Karpas-422 (cell line): ENCODE data around the gene RECQL5. TPM values are rescaled to one million over a fixed set of nuclear protein-coding genes. Genes with fewer than 3 reads are reported as not detected.

Experiments
- DNase-seq: peaks from one replicate; pipeline ENCODE4 v3.0.0-alpha.2; 2015
- H2AFZ ChIP-seq: fragments of 200-600 bp; sonication (generic); 2 replicates; pipeline ENCODE4 v1.6.1; 2014; ENCODE audit warnings: antibody characterized with exemption, low read length, mixed read lengths
- H3K27ac ChIP-seq: fragments of 200-600 bp; sonication (generic); 2 replicates; pipeline ENCODE4 v1.5.1; 2014; ENCODE audit warnings: mild to moderate bottlenecking, low read length, moderate library complexity
- H3K27me3 ChIP-seq: fragments of 200-600 bp; sonication (generic); 2 replicates; pipeline ENCODE4 v1.6.1; 2014; ENCODE audit warnings: low read length, mixed read lengths
- H3K36me3 ChIP-seq: fragments of 200-600 bp; sonication (generic); 2 replicates; pipeline ENCODE4 v1.6.1; 2014; ENCODE audit warnings: low read length, mixed read lengths; ENCODE audit not compliant: insufficient read depth
- H3K4me1 ChIP-seq: fragments of 200-600 bp; sonication (generic); 2 replicates; pipeline ENCODE4 v1.6.1; 2014; ENCODE audit warnings: mild to moderate bottlenecking, low read length, mixed read lengths
- H3K4me2 ChIP-seq: fragments of 200-600 bp; sonication (generic); 2 replicates; pipeline ENCODE4 v1.6.1; 2014; ENCODE audit warnings: low read length, low read depth, mild to moderate bottlenecking; ENCODE audit not compliant: poor library complexity, severe bottlenecking
- H3K4me3 ChIP-seq: fragments of 200-600 bp; sonication (generic); 2 replicates; pipeline ENCODE4 v1.5.1; 2014; ENCODE audit warnings: mild to moderate bottlenecking, antibody characterized with exemption, low read length, mixed read lengths
- H3K79me2 ChIP-seq: fragments of 200-600 bp; sonication (generic); 2 replicates; pipeline ENCODE4 v1.6.1; 2014; ENCODE audit warnings: mild to moderate bottlenecking, low read length, mixed read lengths
- H3K9ac ChIP-seq: fragments of 200-600 bp; sonication (generic); 2 replicates; pipeline ENCODE4 v1.6.0; 2014; ENCODE audit warnings: low read length
- H3K9me2 ChIP-seq: fragments of 200-600 bp; sonication (generic), shearing (Covaris generic); replicated peaks from 2 replicates; pipeline ENCODE4 v1.6.0; 2014; ENCODE audit warnings: mild to moderate bottlenecking, low read length, moderate library complexity; ENCODE audit not compliant: insufficient read depth
- H3K9me3 ChIP-seq: fragments of 300-700, 200-600 bp; sonication (generic); 2 replicates; pipeline ENCODE4 v1.6.1; 2014; ENCODE audit warnings: low read length, mixed read lengths
- H4K20me1 ChIP-seq: fragments of 200-600 bp; sonication (generic); 2 replicates; pipeline ENCODE4 v1.6.1; 2014; ENCODE audit warnings: mild to moderate bottlenecking, antibody characterized with exemption, low read length, low read depth; ENCODE audit not compliant: insufficient read depth
- total RNA-seq: library from RNA; depleted of rRNA; stranded (reverse); fragments of >200 nt; shearing (Covaris generic); gene quantifications from 2 replicates; pipeline ENCODE4 v1.2.3, GENCODE V29; 2014; ENCODE audit warnings: low replicate concordance

Gene RECQL5
- total RNA-seq, 1 experiment from 2014 or later, result 29.4 TPM

DNA sequence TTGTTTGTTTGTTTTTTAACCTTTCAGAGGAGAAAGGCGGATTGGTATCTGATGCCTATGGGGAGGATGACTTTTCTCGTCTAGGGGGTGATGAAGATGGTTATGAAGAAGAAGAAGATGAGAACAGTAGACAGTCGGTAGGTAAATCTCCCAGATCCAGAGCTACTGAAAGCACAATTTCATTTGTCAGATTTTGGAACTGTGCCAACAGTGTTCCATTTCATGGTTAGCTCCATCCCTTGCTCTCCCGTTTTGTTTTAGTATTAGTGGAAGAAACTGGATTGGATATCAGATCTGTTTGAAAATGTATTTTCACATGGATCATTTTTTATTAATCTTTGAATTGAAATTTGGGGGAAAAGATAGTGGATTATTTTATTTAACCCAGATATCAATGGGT, 1.5 kb upstream of the RECQL5 start:
- Histone ChIP-seq H2AFZ (no peak overlapping the region), H3K9me3 (no peaks in the 10 kb centered on the region), H3K9me2 (no peaks in the 10 kb centered on the region), H3K4me1 (peaks cover 40% of the 10 kb centered on the region), H3K27me3 (no peaks in the 10 kb centered on the region), H3K27ac (peak overlapping the region; percentile 9; the same call in 1 of the 2 replicates), H3K36me3 (peaks cover 39% of the 10 kb centered on the region), H4K20me1 (0 out of 2 replicates have a peak, but pooled peaks cover 4% of the 10 kb centered on the region), H3K4me3 (peak overlapping the region; percentile 90), H3K79me2 (peaks cover 65% of the 10 kb centered on the region), H3K9ac (peak overlapping the region; percentile 82), H3K4me2 (peak overlapping the region; percentile 96)
- no peak for DNase-seq

DNA sequence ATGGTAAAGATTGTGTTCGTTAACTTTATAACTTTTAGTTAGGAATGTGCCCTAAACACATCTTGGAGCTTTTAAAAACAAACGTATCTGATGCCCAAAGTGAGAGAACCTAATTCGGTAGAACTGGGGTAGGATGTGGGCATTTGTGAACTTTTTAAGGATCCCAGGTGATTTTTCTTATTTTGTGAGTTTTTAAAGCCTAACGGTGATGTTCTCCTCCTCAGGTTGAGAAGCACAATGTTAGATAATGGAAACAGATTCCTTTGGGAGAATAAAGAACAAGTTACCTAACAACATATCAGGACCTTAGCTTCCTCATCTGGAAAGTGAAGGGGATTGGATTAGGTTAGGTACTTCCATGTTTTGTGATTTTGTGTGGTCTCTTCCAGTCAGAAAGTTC, 871 bp upstream of the RECQL5 start:
- H3K36me3 ChIP-seq, result peaks cover 39% of the 10 kb centered on the region
- no peaks in the 10 kb centered on the region for H3K9me2 ChIP-seq
- H3K4me3 ChIP-seq, result peak overlapping the region; percentile 90
- no peaks in the 10 kb centered on the region for H3K27me3 ChIP-seq
- H3K79me2 ChIP-seq, result peaks cover 67% of the 10 kb centered on the region
- H3K4me2 ChIP-seq, result peak overlapping the region; percentile 96
- peak overlapping the region; percentile 9; the same call in 1 of the 2 replicates for H3K27ac ChIP-seq
- H2AFZ ChIP-seq, result no peak overlapping the region
- H3K9me3 ChIP-seq, result no peaks in the 10 kb centered on the region
- peak overlapping the region; percentile 82 for H3K9ac ChIP-seq
- 0 out of 2 replicates have a peak, but pooled peaks cover 4% of the 10 kb centered on the region for H4K20me1 ChIP-seq
- DNase-seq, result no peak
- peaks cover 42% of the 10 kb centered on the region for H3K4me1 ChIP-seq

DNA sequence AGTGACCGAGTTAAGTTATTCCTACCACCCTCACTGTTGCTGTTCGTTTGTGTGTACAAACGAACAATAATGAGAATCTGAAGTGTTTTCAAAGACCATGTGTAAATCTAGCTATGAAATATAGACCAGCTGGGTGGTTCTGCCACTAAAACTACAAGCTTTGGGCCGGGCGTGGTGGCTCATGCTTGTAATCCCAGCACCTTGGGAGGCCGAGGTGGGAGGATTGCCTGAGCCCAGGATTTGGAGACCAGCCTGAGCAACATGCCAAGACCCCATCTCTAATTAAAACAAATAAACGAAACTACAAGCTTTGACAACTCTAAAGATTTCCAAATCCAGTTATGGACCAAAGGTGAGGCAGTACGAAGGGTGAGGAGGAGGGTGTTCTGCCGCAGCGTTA, 973 bp downstream of the RECQL5 start:
- peak overlapping the region; percentile 80 for H3K9ac ChIP-seq
- H3K4me1 ChIP-seq, result peaks cover 42% of the 10 kb centered on the region
- H3K79me2 ChIP-seq, result peaks cover 56% of the 10 kb centered on the region
- no peak for DNase-seq
- H3K4me2 ChIP-seq, result peak overlapping the region; percentile 79
- no peaks in the 10 kb centered on the region for H3K9me3 ChIP-seq
- H3K9me2 ChIP-seq, result no peaks in the 10 kb centered on the region
- H3K4me3 ChIP-seq, result peak overlapping the region; percentile 90
- 0 out of 2 replicates have a peak, but pooled peaks cover 4% of the 10 kb centered on the region for H4K20me1 ChIP-seq
- peak overlapping the region; percentile 90 for H3K27ac ChIP-seq
- H3K27me3 ChIP-seq, result no peaks in the 10 kb centered on the region
- H3K36me3 ChIP-seq, result peaks cover 30% of the 10 kb centered on the region
- no peak overlapping the region for H2AFZ ChIP-seq

DNA sequence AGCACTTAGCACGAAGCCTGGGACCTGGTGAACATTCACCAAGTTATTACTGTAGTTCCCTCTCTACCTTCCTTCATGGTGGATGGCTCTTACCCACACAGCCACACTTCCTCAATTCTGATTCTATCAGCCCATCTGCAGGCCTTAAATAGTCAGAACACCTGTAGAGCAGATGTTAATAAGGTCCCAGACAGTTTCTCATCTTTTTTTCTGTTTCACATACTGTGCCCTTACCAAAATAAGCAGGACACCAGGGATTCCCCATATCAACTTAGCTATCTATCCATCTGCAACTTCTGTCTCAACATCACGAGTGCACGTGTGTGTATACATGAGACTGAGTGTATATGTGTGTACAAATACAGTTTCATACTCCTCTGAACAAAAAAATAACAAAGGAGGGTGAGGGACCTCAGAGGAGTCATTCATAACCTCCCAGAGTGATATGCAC, 2.8 kb downstream of the RECQL5 start:
- Histone ChIP-seq H3K36me3 (peaks cover 17% of the 10 kb centered on the region), H3K4me1 (peaks cover 42% of the 10 kb centered on the region), H3K9me2 (no peaks in the 10 kb centered on the region), H3K27me3 (no peaks in the 10 kb centered on the region), H3K9ac (no peak overlapping the region), H4K20me1 (0 out of 2 replicates have a peak, but pooled peaks cover 4% of the 10 kb centered on the region), H3K4me3 (no peak overlapping the region), H2AFZ (no peak overlapping the region), H3K79me2 (peaks cover 38% of the 10 kb centered on the region), H3K27ac (peak overlapping the region; percentile 90), H3K4me2 (peak overlapping the region; percentile 41), H3K9me3 (no peaks in the 10 kb centered on the region)
- peak; percentile 87 for DNase-seq

DNA sequence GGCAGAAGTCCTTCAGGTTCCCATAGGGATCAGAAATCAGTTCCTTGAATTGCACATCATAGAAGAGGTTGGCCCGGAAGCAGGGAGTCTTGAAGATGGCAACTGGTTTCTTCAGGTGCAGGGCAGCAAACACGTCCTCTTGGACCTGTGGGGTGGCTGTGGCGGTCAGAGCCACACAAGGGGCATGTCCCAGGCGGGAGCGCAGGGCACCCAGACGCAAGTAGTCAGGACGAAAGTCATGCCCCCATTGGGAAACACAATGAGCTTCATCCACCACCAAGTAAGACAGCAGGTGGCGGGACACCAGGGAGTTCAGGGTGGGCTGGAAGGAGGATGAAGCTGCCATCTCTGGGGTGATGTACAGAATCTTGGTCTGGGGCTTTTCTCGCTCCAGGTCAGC, 4.4 kb downstream of the RECQL5 start:
- no peak overlapping the region for H3K27ac ChIP-seq

DNA sequence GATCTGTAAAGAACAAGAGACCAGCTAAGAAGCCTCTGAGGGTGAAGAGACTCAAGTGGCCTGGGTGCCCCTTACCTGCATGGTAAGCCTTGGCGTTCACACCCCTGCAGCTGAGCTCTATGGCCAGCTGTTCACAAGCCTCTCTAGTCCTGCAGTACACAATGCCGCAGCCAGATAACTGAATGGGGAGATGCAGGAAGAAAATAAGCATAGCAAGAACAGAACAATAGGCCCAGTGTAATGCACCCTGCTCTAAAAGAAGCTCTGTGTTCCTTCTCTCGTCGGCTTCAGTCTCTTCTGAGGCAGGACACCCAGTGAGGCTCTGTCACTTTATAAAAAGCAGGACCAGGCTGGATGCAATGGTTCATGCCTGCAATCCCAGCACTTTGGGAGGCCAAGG, 5.4 kb downstream of the RECQL5 start:
- DNase-seq, result no peak
- H3K27ac ChIP-seq, result no peak overlapping the region
- peaks cover 18% of the 10 kb centered on the region for H3K36me3 ChIP-seq

More for the DNA sequence above, 4.4 kb downstream of the RECQL5 start:
- peaks cover 22% of the 10 kb centered on the region for H3K79me2 ChIP-seq
- H3K9ac ChIP-seq, result no peak overlapping the region
- no peaks in the 10 kb centered on the region for H3K9me3 ChIP-seq
- DNase-seq, result no peak
- H3K36me3 ChIP-seq, result peaks cover 14% of the 10 kb centered on the region
- H3K27me3 ChIP-seq, result no peaks in the 10 kb centered on the region
- H4K20me1 ChIP-seq, result no peaks in the 10 kb centered on the region
- no peak overlapping the region for H3K4me3 ChIP-seq
- no peak overlapping the region for H3K4me2 ChIP-seq
- no peak overlapping the region for H2AFZ ChIP-seq
- no peaks in the 10 kb centered on the region for H3K9me2 ChIP-seq
- peaks cover 30% of the 10 kb centered on the region for H3K4me1 ChIP-seq

DNA sequence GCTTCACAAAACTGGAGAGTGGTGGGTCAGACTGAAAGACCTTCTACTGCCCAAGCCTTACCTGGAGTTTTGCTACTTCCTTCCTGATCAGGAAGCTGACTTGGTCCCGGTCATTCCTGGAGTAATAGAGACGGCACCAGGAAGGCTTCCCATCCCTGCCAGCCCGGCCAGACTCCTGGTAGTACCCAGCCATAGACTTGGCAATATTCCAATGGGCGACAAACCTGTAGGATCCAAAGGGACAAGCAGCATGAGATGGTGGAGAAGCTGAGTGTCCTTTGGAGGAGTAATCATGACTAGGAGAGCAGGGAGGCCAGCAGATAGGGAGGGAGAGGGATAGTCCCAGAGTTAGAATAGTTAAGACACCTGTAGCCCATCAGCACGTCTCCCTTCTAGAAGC, 8.7 kb downstream of the RECQL5 start:
- 0 out of 2 replicates have a peak, but pooled peaks cover 4% of the 10 kb centered on the region for H3K79me2 ChIP-seq
- H3K9me2 ChIP-seq, result no peaks in the 10 kb centered on the region
- H4K20me1 ChIP-seq, result no peaks in the 10 kb centered on the region
- H3K9me3 ChIP-seq, result no peaks in the 10 kb centered on the region
- no peak overlapping the region for H3K4me3 ChIP-seq
- peaks cover 14% of the 10 kb centered on the region; the same call in 1 of the 2 replicates for H3K36me3 ChIP-seq
- H3K27me3 ChIP-seq, result no peaks in the 10 kb centered on the region
- no peak overlapping the region for H2AFZ ChIP-seq
- H3K9ac ChIP-seq, result no peak overlapping the region
- no peaks in the 10 kb centered on the region; the same call in 1 of the 2 replicates for H3K4me1 ChIP-seq
- H3K27ac ChIP-seq, result no peak overlapping the region
- H3K4me2 ChIP-seq, result no peak overlapping the region
- DNase-seq, result no peak

More for the DNA sequence above, 5.4 kb downstream of the RECQL5 start:
- Histone ChIP-seq H3K4me2 (no peak overlapping the region), H3K9me3 (no peaks in the 10 kb centered on the region), H3K4me3 (no peak overlapping the region), H3K4me1 (peaks cover 30% of the 10 kb centered on the region), H3K79me2 (peaks cover 14% of the 10 kb centered on the region), H2AFZ (no peak overlapping the region), H3K9me2 (no peaks in the 10 kb centered on the region), H3K9ac (no peak overlapping the region), H4K20me1 (no peaks in the 10 kb centered on the region), H3K27me3 (no peaks in the 10 kb centered on the region)

DNA sequence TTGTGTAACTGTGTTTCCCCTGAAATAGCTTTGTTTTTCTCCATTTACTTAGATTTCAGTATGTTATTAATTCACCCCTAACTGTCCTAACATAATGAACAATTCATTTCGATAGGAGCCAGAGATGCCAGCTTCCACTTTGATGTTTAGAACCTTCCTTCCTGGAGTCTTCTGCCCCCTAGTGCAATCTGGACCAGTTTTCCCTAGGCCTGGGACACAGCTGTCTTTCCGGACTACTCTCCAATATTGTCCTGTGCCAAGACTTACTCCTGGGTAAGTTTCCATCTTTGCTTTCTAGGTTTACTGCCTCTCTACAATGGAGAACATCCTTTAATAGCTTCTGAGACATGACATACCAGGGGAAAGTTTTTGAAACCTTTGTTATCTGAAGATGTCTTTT, 12.8 kb downstream of the RECQL5 start:
- no peaks in the 10 kb centered on the region for H3K9me3 ChIP-seq
- H3K9ac ChIP-seq, result no peak overlapping the region
- no peak overlapping the region for H3K4me3 ChIP-seq
- H3K27me3 ChIP-seq, result no peaks in the 10 kb centered on the region
- H2AFZ ChIP-seq, result no peak overlapping the region
- peaks cover 2% of the 10 kb centered on the region; the same call in 1 of the 2 replicates for H3K4me1 ChIP-seq
- no peaks in the 10 kb centered on the region for H3K9me2 ChIP-seq
- H3K4me2 ChIP-seq, result no peak overlapping the region
- H3K27ac ChIP-seq, result no peak overlapping the region
- H3K36me3 ChIP-seq, result peaks cover 14% of the 10 kb centered on the region; the same call in 1 of the 2 replicates
- H3K79me2 ChIP-seq, result no peaks in the 10 kb centered on the region
- H4K20me1 ChIP-seq, result no peaks in the 10 kb centered on the region
- DNase-seq, result no peak
